ENCODE data around the gene MYCBPAP. TPM values are rescaled to one million over a fixed set of nuclear protein-coding genes. Genes with fewer than 3 reads are reported as not detected.

The MYCBPAP gene
- total RNA-seq, 6 experiments from 2014 or later, result 0.51 TPM; not detected in 5

GRCh38 chr17:50461550-50462132, 46.6 kb upstream of the MYCBPAP start:
- intact Hi-C loops (cut with DNase I), result no loop called here
- peaks cover 0 to 56% (median 20%) of the 10 kb centered on the region in 4 donors for H3K4me1 ChIP-seq

GRCh38 chr17:50462446-50462845, 45.8 kb upstream of the MYCBPAP start:
- Histone ChIP-seq H3K9me3 (no peaks in the 10 kb centered on the region), H3K4me1 (peaks cover 0 to 63% (median 23%) of the 10 kb centered on the region in 4 donors), H3K36me3 (no peaks in the 10 kb centered on the region), H3K4me3 (no peak overlapping the region), H3K27ac (peak overlapping the region in 1 of 3 donors; percentile 7), H3K27me3 (no peaks in the 10 kb centered on the region)
- DNase-seq, result peak; percentile 61 to 88 (median 84)
- 27% methylated on average over 6 of the region's 9 CpGs for WGBS (ENCODE audit: insufficient coverage, low coverage, low lambda C conversion rate, missing lambda C conversion rate)
- intact Hi-C loops (cut with DNase I), result no loop called here
- TF ChIP-seq CTCF (IDR thresholded peaks at IDR 0.05) (no peak), POLR2A (IDR thresholded peaks at IDR 0.05) (no peak)
- ATAC-seq, result peak; percentile 33 to 66 (median 60)

More at GRCh38 chr17:50461550-50462132, 46.6 kb upstream of the MYCBPAP start:
- no peaks in the 10 kb centered on the region for H3K27me3 ChIP-seq
- TF ChIP-seq POLR2A (IDR thresholded peaks at IDR 0.05), result no peak
- TF ChIP-seq CTCF (IDR thresholded peaks at IDR 0.05), result no peak
- WGBS (ENCODE audit: insufficient coverage, low coverage, low lambda C conversion rate, missing lambda C conversion rate), result 73% methylated on average over 2 of the region's 14 CpGs
- ATAC-seq (no peak), DNase-seq (no peak)
- no peaks in the 10 kb centered on the region for H3K9me3 ChIP-seq
- H3K27ac ChIP-seq, result no peak overlapping the region
- no peaks in the 10 kb centered on the region for H3K36me3 ChIP-seq
- H3K4me3 ChIP-seq, result no peak overlapping the region

- no peaks in the 10 kb centered on the region for H3K9me3 ChIP-seq
- WGBS (ENCODE audit: insufficient coverage, low coverage, low lambda C conversion rate, missing lambda C conversion rate), result 71% methylated on average over 3 of the region's 3 CpGs
- no peaks in the 10 kb centered on the region for H3K27me3 ChIP-seq
- no peak overlapping the region for H3K27ac ChIP-seq
- no peak overlapping the region for H3K4me3 ChIP-seq
- TF ChIP-seq POLR2A (IDR thresholded peaks at IDR 0.05) (no peak), CTCF (IDR thresholded peaks at IDR 0.05) (no peak)
- ATAC-seq (no peak), DNase-seq (no peak)
- no peaks in the 10 kb centered on the region for H3K36me3 ChIP-seq
- intact Hi-C loops (cut with DNase I), result no loop called here
- H3K4me1 ChIP-seq, result peaks cover 0 to 66% (median 24%) of the 10 kb centered on the region in 4 donors
Measured at GRCh38 chr17:50464121-50464520, 44.1 kb upstream of the MYCBPAP start.

GRCh38 chr17:50464736-50465135, 43.5 kb upstream of the MYCBPAP start:
- H3K36me3 ChIP-seq, result no peaks in the 10 kb centered on the region
- DNase-seq (no peak), ATAC-seq (no peak)
- H3K4me1 ChIP-seq, result peaks cover 0 to 62% (median 21%) of the 10 kb centered on the region in 4 donors
- no peaks in the 10 kb centered on the region for H3K9me3 ChIP-seq
- WGBS (ENCODE audit: insufficient coverage, low coverage, low lambda C conversion rate, missing lambda C conversion rate), result 50% methylated on average over 2 of the region's 4 CpGs
- no peak overlapping the region for H3K4me3 ChIP-seq
- no peaks in the 10 kb centered on the region for H3K27me3 ChIP-seq
- intact Hi-C loops (cut with DNase I), result no loop called here
- no peak for TF ChIP-seq CTCF (IDR thresholded peaks at IDR 0.05)
- no peak for TF ChIP-seq POLR2A (IDR thresholded peaks at IDR 0.05)
- H3K27ac ChIP-seq, result no peak overlapping the region

Measured in right lobe of liver (tissue), 6 donors.